Omental fat pad (tissue), 4 donors: ENCODE results near the gene KLHL28. TPM values are rescaled to one million over a fixed set of nuclear protein-coding genes. Genes with fewer than 3 reads are reported as not detected.

Source experiments
- ATAC-seq: fragments of 150-250 bp; one replicate; pipeline ENCODE4 v1.9.1; 2016; ENCODE audit warnings: mild to moderate bottlenecking, moderate library complexity; ENCODE audit not compliant: low FRiP score
- DNase-seq: peaks from one replicate; pipeline ENCODE4 v3.0.0-alpha.2; 2019; ENCODE audit warnings: low spot score
- total RNA-seq, 4 donors: library from RNA; depleted of rRNA; stranded (reverse); fragments of >200 nt; gene quantifications; one replicate each; pipeline ENCODE4 v1.1.0, GENCODE V29; 2016
- TF ChIP-seq, protein P1 (sequence below), 3 donors: fragments of 450-650 bp; IDR thresholded peaks; one replicate each; pipeline ENCODE4 v1.5.1; 2016 to 2017; ENCODE audit warnings: antibody characterized with exemption in 3 of 3, mild to moderate bottlenecking in 3 of 3, moderate library complexity in 2 of 3

KLHL28 gene, protein sequence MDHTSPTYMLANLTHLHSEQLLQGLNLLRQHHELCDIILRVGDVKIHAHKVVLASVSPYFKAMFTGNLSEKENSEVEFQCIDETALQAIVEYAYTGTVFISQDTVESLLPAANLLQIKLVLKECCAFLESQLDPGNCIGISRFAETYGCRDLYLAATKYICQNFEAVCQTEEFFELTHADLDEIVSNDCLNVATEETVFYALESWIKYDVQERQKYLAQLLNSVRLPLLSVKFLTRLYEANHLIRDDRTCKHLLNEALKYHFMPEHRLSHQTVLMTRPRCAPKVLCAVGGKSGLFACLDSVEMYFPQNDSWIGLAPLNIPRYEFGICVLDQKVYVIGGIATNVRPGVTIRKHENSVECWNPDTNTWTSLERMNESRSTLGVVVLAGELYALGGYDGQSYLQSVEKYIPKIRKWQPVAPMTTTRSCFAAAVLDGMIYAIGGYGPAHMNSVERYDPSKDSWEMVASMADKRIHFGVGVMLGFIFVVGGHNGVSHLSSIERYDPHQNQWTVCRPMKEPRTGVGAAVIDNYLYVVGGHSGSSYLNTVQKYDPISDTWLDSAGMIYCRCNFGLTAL
- 10 to 100 TPM in 2 of 4 donors, 1 to 10 TPM in 2; 7.9 to 11.5 (median 10.2) TPM for total RNA-seq

DNA sequence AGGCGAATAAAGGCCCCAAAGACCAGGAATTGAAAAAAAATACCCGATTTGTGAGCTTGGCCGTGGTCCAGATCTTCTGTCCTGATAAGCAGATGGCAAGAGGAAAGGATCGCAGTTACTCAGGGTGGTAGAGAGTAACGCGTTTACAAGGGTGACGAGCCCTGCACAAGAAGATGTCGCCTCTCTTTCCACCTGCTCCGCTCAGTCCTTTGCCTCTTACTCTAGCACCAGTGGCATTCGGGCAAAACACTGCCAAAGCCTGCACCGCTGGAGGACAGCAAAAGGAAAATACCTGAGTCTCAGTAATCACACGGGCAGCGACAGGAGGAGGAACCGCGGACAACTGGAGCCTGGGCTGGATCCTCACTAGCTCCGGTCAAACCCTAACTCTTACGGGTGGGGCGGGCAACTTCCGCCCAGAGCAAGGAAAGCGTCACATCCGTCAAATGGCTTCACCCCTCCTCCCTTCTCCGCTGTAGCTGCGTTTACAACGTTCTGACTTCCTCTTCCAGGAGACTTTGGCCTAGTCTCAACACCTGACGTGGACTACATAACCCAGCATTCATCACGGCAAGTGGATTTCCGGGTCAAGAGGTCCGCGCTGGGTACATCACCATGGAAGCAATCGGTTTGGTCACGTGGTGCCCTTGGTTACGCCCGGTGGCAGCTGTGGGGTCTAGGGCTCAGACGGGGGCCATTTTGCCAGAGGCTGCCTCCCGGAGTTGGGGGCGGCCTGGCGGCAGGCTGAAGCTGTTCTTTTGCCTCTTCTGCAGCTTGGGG is at the start of gene KLHL28, which contains the start of gene TOGARAM1:
Gene KLHL28 (minus strand): TSS at position 394 of the 780 bp plus-strand sequence. CDS start 16,019 bp downstream, outside the sequence.
Gene TOGARAM1 (plus strand): TSS at position 637 of the 780 bp plus-strand sequence. CDS start 232 bp downstream, outside the sequence.
- TF ChIP-seq, protein P1, sequence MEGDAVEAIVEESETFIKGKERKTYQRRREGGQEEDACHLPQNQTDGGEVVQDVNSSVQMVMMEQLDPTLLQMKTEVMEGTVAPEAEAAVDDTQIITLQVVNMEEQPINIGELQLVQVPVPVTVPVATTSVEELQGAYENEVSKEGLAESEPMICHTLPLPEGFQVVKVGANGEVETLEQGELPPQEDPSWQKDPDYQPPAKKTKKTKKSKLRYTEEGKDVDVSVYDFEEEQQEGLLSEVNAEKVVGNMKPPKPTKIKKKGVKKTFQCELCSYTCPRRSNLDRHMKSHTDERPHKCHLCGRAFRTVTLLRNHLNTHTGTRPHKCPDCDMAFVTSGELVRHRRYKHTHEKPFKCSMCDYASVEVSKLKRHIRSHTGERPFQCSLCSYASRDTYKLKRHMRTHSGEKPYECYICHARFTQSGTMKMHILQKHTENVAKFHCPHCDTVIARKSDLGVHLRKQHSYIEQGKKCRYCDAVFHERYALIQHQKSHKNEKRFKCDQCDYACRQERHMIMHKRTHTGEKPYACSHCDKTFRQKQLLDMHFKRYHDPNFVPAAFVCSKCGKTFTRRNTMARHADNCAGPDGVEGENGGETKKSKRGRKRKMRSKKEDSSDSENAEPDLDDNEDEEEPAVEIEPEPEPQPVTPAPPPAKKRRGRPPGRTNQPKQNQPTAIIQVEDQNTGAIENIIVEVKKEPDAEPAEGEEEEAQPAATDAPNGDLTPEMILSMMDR (IDR thresholded peaks at IDR 0.05): no peak
- DNase-seq: peak; percentile 96
- ATAC-seq: peak; percentile 99

DNA sequence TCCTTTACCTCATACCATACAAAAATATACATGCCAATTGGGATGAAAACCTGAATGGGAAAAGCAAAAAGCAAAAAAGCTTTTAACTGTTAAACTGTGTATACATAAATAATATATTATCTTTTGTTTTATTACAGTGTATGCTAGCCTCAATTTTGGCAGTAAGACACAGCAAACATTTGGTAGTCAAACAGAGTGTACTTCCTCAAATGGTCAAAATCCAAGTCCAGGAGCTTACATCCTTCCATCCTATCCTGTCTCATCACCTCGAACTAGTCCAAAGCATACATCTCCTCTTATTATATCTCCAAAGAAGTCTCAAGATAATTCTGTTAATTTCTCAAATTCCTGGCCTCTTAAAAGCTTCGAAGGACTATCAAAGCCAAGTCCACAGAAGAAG is 42.2 kb upstream of the KLHL28 start:
- DNase-seq (no peak), ATAC-seq (no peak)

DNA sequence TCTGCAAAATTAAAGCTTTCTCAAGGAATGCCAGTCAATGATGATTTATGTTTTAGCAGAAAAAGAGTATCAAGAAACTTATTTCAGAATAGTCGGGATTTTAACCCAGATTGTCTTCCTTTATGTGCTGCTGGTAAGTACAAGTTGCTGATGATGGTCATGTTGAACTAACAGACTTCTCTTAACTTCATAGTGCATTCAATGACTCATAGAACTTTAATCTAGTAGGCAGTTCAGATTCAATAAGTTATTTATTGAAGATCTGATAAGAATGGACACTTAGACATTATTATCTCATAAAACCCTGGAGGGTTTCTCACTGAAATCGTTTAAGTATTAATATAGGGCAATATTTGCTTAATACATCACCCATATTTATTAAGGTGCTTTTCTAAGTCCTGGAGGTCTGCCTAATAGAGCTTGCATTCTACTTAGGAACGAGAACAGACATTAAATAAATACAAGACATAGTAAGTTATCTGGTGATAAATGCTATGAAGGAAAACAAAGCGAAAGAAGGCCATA is 34.1 kb upstream of the KLHL28 start:
- DNase-seq (no peak), ATAC-seq (no peak)
- TF ChIP-seq, protein P1 (IDR thresholded peaks at IDR 0.05): no peak

More for the DNA sequence above, 42.2 kb upstream of the KLHL28 start:
- TF ChIP-seq, protein P1 (IDR thresholded peaks at IDR 0.05): no peak

DNA sequence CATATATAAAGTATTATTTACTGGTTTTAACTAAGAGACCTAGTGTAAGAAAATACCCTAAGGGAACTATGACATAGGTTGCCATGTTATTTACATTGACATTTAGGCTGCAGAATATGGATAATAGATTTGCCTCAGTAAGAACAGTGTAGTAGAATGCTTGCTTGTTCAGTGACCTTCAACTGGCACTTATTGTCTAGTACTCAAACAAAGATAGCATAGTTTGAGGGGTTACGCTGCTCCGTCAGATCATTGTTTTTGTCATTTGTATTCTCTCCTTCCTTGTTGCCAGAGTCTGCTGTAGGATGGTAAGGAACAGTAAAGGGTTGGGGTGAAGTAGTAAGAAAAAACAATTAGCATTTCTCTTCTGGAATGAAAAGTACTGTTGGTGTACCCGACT is 33.4 kb upstream of the KLHL28 start:
- TF ChIP-seq, protein P1 (IDR thresholded peaks at IDR 0.05): no peak
- ATAC-seq: no peak
- DNase-seq: no peak

DNA sequence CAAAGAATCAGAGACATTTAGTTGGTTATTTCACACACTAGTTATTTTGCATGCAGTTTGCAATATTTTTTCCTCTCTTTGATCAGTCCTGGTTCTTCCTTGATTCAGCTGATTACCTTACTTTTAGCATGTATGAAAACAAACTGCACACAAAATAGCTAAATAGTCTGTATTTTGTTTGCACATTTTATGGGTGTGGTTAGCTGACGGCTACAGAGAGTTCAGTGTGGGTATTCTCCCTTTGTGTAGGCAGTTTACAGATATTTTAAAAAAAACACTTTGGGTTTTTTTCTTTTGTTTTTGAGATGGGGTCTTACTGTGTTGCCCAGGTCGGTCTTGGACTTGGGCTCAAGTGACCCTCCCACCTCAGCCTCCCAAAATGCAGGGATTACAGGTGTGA is 28.8 kb upstream of the KLHL28 start:
- TF ChIP-seq, protein P1 (IDR thresholded peaks at IDR 0.05): no peak
- ATAC-seq: no peak
- no peak for DNase-seq

DNA sequence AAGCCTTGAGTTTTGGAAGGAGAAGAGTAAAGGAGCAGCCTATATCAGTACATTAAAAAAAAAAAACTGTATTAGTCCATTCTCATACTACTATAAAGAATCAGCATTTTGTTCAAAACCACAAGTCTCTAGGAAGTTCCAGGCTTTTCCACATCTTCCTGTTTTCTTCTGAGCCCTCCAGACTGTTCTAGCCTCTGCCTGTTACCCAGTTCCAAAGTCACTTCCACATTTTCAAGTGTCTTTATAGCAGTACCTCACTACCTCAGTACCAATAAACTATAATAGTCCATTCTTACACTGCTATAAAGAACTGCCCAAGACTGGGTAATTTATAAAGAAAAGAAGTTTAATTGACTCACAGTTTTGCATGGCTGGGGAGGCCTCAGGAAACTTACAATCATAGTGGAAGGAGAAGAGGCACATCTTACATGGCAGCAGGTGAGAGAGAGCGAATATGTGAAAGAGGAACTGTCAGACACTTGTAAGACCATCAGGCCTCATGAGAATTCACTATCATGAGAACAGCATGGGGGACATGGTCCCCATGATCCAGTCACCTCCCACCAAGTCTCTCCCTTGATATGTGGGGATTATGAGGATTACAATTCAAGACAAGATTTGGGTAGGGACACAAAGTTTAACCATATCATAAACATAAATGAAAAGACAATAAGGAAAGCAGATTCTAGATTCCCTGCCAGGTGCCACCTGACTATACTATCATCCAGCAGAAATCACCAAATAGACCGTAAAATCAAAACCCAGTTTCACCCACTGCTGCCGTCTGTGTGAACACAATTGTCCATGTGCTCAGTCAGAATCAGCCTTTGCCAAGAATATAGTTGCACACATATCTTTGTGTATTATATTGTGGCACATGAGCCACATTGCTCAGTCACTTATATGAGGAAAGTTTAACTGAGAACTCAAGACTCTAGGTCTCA is 28.0 kb upstream of the KLHL28 start:
- ATAC-seq: no peak
- DNase-seq: no peak
- TF ChIP-seq, protein P1 (IDR thresholded peaks at IDR 0.05): no peak
